ENCODE results near the gene ASPRV1. TPM values are rescaled to one million over a fixed set of nuclear protein-coding genes. Genes with fewer than 3 reads are reported as not detected.
A peak's percentile ranks its signal among the peaks of the same experiment; 100 is the strongest.

ASPRV1 gene
- total RNA-seq, 1 donor from 2014 or later: 1.7 TPM

- no peak for DNase-seq (ENCODE audit: low spot score)
Measured at GRCh38 chr2:69988086-69988635, 26.7 kb upstream of the ASPRV1 start.

- no peak for DNase-seq (ENCODE audit: low spot score)
Measured at GRCh38 chr2:69986691-69987090, 25.3 kb upstream of the ASPRV1 start.

GRCh38 chr2:69985688-69986087, 24.3 kb upstream of the ASPRV1 start:
- DNase-seq (ENCODE audit: low spot score): no peak

GRCh38 chr2:69985216-69985615, 23.8 kb upstream of the ASPRV1 start:
- no peak for DNase-seq (ENCODE audit: low spot score)

- no peak for DNase-seq (ENCODE audit: low spot score)
Measured at GRCh38 chr2:69983392-69983966, 22.0 kb upstream of the ASPRV1 start.

- no peak for DNase-seq (ENCODE audit: low spot score)
Measured at GRCh38 chr2:69979902-69980807, 18.7 kb upstream of the ASPRV1 start.

GRCh38 chr2:69977906-69978482, 16.6 kb upstream of the ASPRV1 start:
- DNase-seq (ENCODE audit: low spot score): no peak

- no peak for DNase-seq (ENCODE audit: low spot score)
Measured at GRCh38 chr2:69977186-69977585, 15.8 kb upstream of the ASPRV1 start.

GRCh38 chr2:69975853-69976462, 14.5 kb upstream of the ASPRV1 start:
- DNase-seq (ENCODE audit: low spot score): peak; percentile 53

- no peak for DNase-seq (ENCODE audit: low spot score)
Measured at GRCh38 chr2:69975136-69975852, 13.9 kb upstream of the ASPRV1 start.

- no peak for DNase-seq (ENCODE audit: low spot score)
Measured at GRCh38 chr2:69973335-69973735, 11.9 kb upstream of the ASPRV1 start.

- no peak for DNase-seq (ENCODE audit: low spot score)
Measured at GRCh38 chr2:69972822-69973221, 11.4 kb upstream of the ASPRV1 start.

GRCh38 chr2:69969991-69970390, 8.6 kb upstream of the ASPRV1 start:
- DNase-seq (ENCODE audit: low spot score): no peak

- no peak for DNase-seq (ENCODE audit: low spot score)
Measured at GRCh38 chr2:69969126-69969983, 7.9 kb upstream of the ASPRV1 start.

- DNase-seq (ENCODE audit: low spot score): no peak
Measured at GRCh38 chr2:69968609-69969008, 7.2 kb upstream of the ASPRV1 start.

- no peak for DNase-seq (ENCODE audit: low spot score)
Measured at GRCh38 chr2:69966496-69966895, 5.1 kb upstream of the ASPRV1 start.

- DNase-seq (ENCODE audit: low spot score): no peak
Measured at GRCh38 chr2:69965756-69966445, 4.5 kb upstream of the ASPRV1 start.

GRCh38 chr2:69964353-69964841, 3.0 kb upstream of the ASPRV1 start:
- no peak for DNase-seq (ENCODE audit: low spot score)

- no peak for DNase-seq (ENCODE audit: low spot score)
Measured at GRCh38 chr2:69962986-69963730, 1.7 kb upstream of the ASPRV1 start.
